GM15510 (cell line): ENCODE results near the gene LMX1B.

Source experiments
- POLR2A ChIP-seq: IDR thresholded peaks from 3 replicates; pipeline ENCODE4 v1.6.1; 2011; ENCODE audit warnings: borderline replicate concordance; ENCODE audit not compliant: insufficient read length; ENCODE audit errors: extremely low read depth

The LMX1B gene

GRCh38 chr9:126677188-126678084 is 63.7 kb downstream of the LMX1B start:
- no peak for TF ChIP-seq POLR2A

- TF ChIP-seq POLR2A, result no peak
Measured at GRCh38 chr9:126678989-126679388, 65.3 kb downstream of the LMX1B start.

- no peak for TF ChIP-seq POLR2A
Measured at GRCh38 chr9:126681336-126681735, 67.6 kb downstream of the LMX1B start.

- no peak for TF ChIP-seq POLR2A
Measured at GRCh38 chr9:126682113-126682810, 68.5 kb downstream of the LMX1B start.

GRCh38 chr9:126682928-126683697 is 69.4 kb downstream of the LMX1B start:
- no peak for TF ChIP-seq POLR2A

GRCh38 chr9:126683698-126684044 is 69.9 kb downstream of the LMX1B start:
- TF ChIP-seq POLR2A, result no peak

- TF ChIP-seq POLR2A, result no peak
Measured at GRCh38 chr9:126684345-126684744, 70.6 kb downstream of the LMX1B start.

- TF ChIP-seq POLR2A, result no peak
Measured at GRCh38 chr9:126684965-126685465, 71.3 kb downstream of the LMX1B start.

GRCh38 chr9:126687930-126688461 is 74.3 kb downstream of the LMX1B start:
- TF ChIP-seq POLR2A, result no peak

GRCh38 chr9:126688617-126689016 is 74.9 kb downstream of the LMX1B start:
- TF ChIP-seq POLR2A, result no peak

- no peak for TF ChIP-seq POLR2A
Measured at GRCh38 chr9:126689027-126689825, 75.5 kb downstream of the LMX1B start.

- no peak for TF ChIP-seq POLR2A
Measured at GRCh38 chr9:126690431-126691051, 76.8 kb downstream of the LMX1B start.

- TF ChIP-seq POLR2A, result no peak
Measured at GRCh38 chr9:126692041-126692758, 78.5 kb downstream of the LMX1B start.
